HEK293T (cell line): ENCODE results near the gene CYP1A1.

Experiments
- CTCF ChIA-PET: fragments of 350-600 bp; formaldehyde crosslinking; extraction: SDS; loops from one replicate; lab custom pipeline; 2021; ENCODE audit warnings: antibody characterized with exemption, inconsistent platforms; lab: Yijun Ruan, JAX
- POLR2A ChIA-PET: fragments of 350-600 bp; formaldehyde crosslinking; extraction: SDS; loops from one replicate; lab custom pipeline; 2020; ENCODE audit warnings: antibody characterized with exemption, inconsistent platforms; lab: Yijun Ruan, JAX
- DNase-seq: peaks from one replicate; pipeline ENCODE4 v3.0.0; 2012; ENCODE audit warnings: mixed read lengths; ENCODE audit errors: extremely low spot score
- ARNT ChIP-seq: fragments of 450-650 bp; IDR thresholded peaks from 2 replicates; pipeline ENCODE4 v1.6.1; 2017; ENCODE audit warnings: mild to moderate bottlenecking
- BHLHE40 ChIP-seq: fragments of 450-650 bp; IDR thresholded peaks from 2 replicates; pipeline ENCODE4 v1.6.1; 2016; ENCODE audit warnings: mild to moderate bottlenecking, moderate library complexity, borderline replicate concordance
- CTBP1 ChIP-seq: fragments of 450-650 bp; IDR thresholded peaks from 2 replicates; pipeline ENCODE4 v1.6.1; 2016; ENCODE audit warnings: borderline replicate concordance
- ELF4 ChIP-seq: fragments of 450-650 bp; IDR thresholded peaks from 2 replicates; pipeline ENCODE4 v1.6.1; 2017; ENCODE audit warnings: antibody characterized with exemption
- FOXA1 ChIP-seq: fragments of 450-650 bp; IDR thresholded peaks from 2 replicates; pipeline ENCODE4 v1.6.1; 2016; ENCODE audit warnings: mild to moderate bottlenecking
- FOXK2 ChIP-seq: fragments of 450-650 bp; IDR thresholded peaks from 2 replicates; pipeline ENCODE4 v1.6.1; 2016; ENCODE audit warnings: mild to moderate bottlenecking
- FOXM1 ChIP-seq: fragments of 450-650 bp; IDR thresholded peaks from 2 replicates; pipeline ENCODE4 v1.6.1; 2017; ENCODE audit warnings: mild to moderate bottlenecking, borderline replicate concordance
- HDGF ChIP-seq: fragments of 450-650 bp; IDR thresholded peaks from 2 replicates; pipeline ENCODE4 v1.6.1; 2017; ENCODE audit warnings: antibody characterized with exemption, borderline replicate concordance
- L3MBTL2 ChIP-seq: fragments of 450-650 bp; conservative IDR thresholded peaks from 2 replicates; pipeline ENCODE4 v1.6.1; 2016; ENCODE audit warnings: mild to moderate bottlenecking
- LEF1 ChIP-seq: fragments of 450-650 bp; IDR thresholded peaks from 2 replicates; pipeline ENCODE4 v1.6.1; 2017; ENCODE audit warnings: mild to moderate bottlenecking, borderline replicate concordance
- NFRKB ChIP-seq: fragments of 450-650 bp; IDR thresholded peaks from 2 replicates; pipeline ENCODE4 v1.6.1; 2016; ENCODE audit warnings: mild to moderate bottlenecking, moderate library complexity
- PKNOX1 ChIP-seq: fragments of 450-650 bp; IDR thresholded peaks from 2 replicates; pipeline ENCODE4 v1.6.1; 2016
- SP1 ChIP-seq: fragments of 450-650 bp; IDR thresholded peaks from 2 replicates; pipeline ENCODE4 v1.6.1; 2017
- SUZ12 ChIP-seq: fragments of 450-650 bp; IDR thresholded peaks from 2 replicates; pipeline ENCODE4 v1.6.1; 2016; ENCODE audit warnings: mild to moderate bottlenecking
- TARDBP ChIP-seq: fragments of 450-650 bp; IDR thresholded peaks from 2 replicates; pipeline ENCODE4 v1.6.1; 2016
- ZNF384 ChIP-seq: fragments of 450-650 bp; IDR thresholded peaks from 2 replicates; pipeline ENCODE4 v1.6.1; 2016

Gene CYP1A1

GRCh38 chr15:74768771-74769342, 43.5 kb upstream of the CYP1A1 start:
- POLR2A ChIA-PET, result interaction anchor here (0.6 to 2.1 kb wide), 14 partner anchors 9 to 395 kb away, joined by 3 to 15 read pairs (median 3); partner anchors contain the start of genes CYP1A1, EDC3 and UBL7
- TF ChIP-seq BHLHE40 (no peak), PKNOX1 (peak; percentile 86), L3MBTL2 (peak; percentile 47; the same call in 1 of the 2 replicates), CTBP1 (no peak)
- CTCF ChIA-PET, result interaction anchor here (0.5 to 5.9 kb wide), 44 partner anchors 9 to 396 kb away, joined by 3 to 205 read pairs (median 4); partner anchors contain the start of genes CSK, CYP1A1, CYP1A2 and UBL7
- DNase-seq, result peak; percentile 86

- POLR2A ChIA-PET, result interaction anchor here (0.6 to 2.1 kb wide), 13 partner anchors 8 to 394 kb away, joined by 3 to 15 read pairs (median 3); partner anchors contain the start of genes CYP1A1, EDC3 and UBL7
- CTCF ChIA-PET, result interaction anchor here (0.6 to 5.9 kb wide), 28 partner anchors 9 to 394 kb away, joined by 3 to 205 read pairs (median 5); partner anchors contain the start of genes CSK and CYP1A1
- TF ChIP-seq SUZ12 (no peak), ARNT (no peak), FOXM1 (no peak), PKNOX1 (no peak), BHLHE40 (no peak), NFRKB (no peak), L3MBTL2 (no peak), SP1 (no peak), ZNF384 (no peak), FOXA1 (no peak), TARDBP (no peak), HDGF (no peak), LEF1 (no peak), FOXK2 (no peak), ELF4 (no peak), CTBP1 (no peak)
- DNase-seq, result no peak
Observed at GRCh38 chr15:74768099-74768770, 42.9 kb upstream of the CYP1A1 start.

GRCh38 chr15:74767167-74768098, 42.1 kb upstream of the CYP1A1 start:
- TF ChIP-seq ZNF384 (no peak), FOXM1 (no peak), NFRKB (no peak), ELF4 (no peak), ARNT (no peak), TARDBP (no peak), CTBP1 (no peak), FOXA1 (no peak), L3MBTL2 (no peak), FOXK2 (no peak), PKNOX1 (no peak), LEF1 (no peak), BHLHE40 (no peak), SP1 (no peak), SUZ12 (no peak), HDGF (no peak)
- no peak for DNase-seq
- POLR2A ChIA-PET, result interaction anchor here (0.9 to 2.1 kb wide), 7 partner anchors 7 to 393 kb away, joined by 3 to 15 read pairs (median 3); no protein-coding TSS in a partner anchor
- CTCF ChIA-PET, result interaction anchor here (0.7 to 5.9 kb wide), 18 partner anchors 8 to 188 kb away, joined by 3 to 205 read pairs (median 13); partner anchors contain the start of genes CSK and CYP1A1

GRCh38 chr15:74763416-74763815, 38.1 kb upstream of the CYP1A1 start:
- CTCF ChIA-PET, result interaction anchor here (1.0 to 1.4 kb wide), 3 partner anchors 7 to 187 kb away, joined by 4 to 7 read pairs (median 4); no protein-coding TSS in a partner anchor
- DNase-seq, result no peak
- POLR2A ChIA-PET, result interaction anchor here (0.8 kb wide), 1 partner anchor 189 kb away, joined by 3 read pairs; no protein-coding TSS in a partner anchor
- TF ChIP-seq ZNF384, result no peak
- no peak for TF ChIP-seq FOXK2
- no peak for TF ChIP-seq PKNOX1
- TF ChIP-seq CTBP1, result no peak
- no peak for TF ChIP-seq BHLHE40
- no peak for TF ChIP-seq SP1
- no peak for TF ChIP-seq FOXA1
